Gastroesophageal sphincter (tissue), 3 donors: ENCODE measurements around the gene VPS13D.

ENCODE experiments used
- CTCF ChIP-seq, 4 experiments: fragments of 200-600 bp in 2 of 4; fragments of 450-650 bp in 2 of 4; sonication (generic) in 1 of 4; IDR thresholded peaks; one replicate each; pipeline ENCODE4 v1.5.1; 2017 to 2019; ENCODE audit warnings: antibody characterized with exemption in 4 of 4, mild to moderate bottlenecking in 2 of 4, moderate library complexity in 2 of 4
- POLR2A ChIP-seq, 2 donors: fragments of 450-650 bp; IDR thresholded peaks; one replicate each; pipeline ENCODE4 v1.6.1; 2017; ENCODE audit warnings: antibody characterized with exemption in 2 of 2, mild to moderate bottlenecking in 2 of 2, moderate library complexity in 1 of 2
- POLR2AphosphoS5 ChIP-seq: sonication (generic); formaldehyde crosslinking; IDR thresholded peaks from one replicate; pipeline ENCODE4 v1.6.1; 2017; ENCODE audit warnings: antibody characterized with exemption

- no peak for TF ChIP-seq POLR2A (IDR thresholded peaks at IDR 0.05)
- TF ChIP-seq POLR2AphosphoS5 = no peak
- no peak for TF ChIP-seq CTCF (IDR thresholded peaks at IDR 0.05)
Observed at GRCh38 chr1:12258272-12258671, 28.4 kb downstream of the VPS13D start.
